HEK293 (cell line): Measurements from ENCODE around the gene AP2A1.

Source experiments
- CTCF ChIA-PET: fragments of 350-600 bp; formaldehyde crosslinking; extraction: SDS; loops from one replicate; lab custom pipeline; 2021; ENCODE audit warnings: antibody characterized with exemption; lab: Yijun Ruan, JAX
- POLR2A ChIA-PET: fragments of 300-600 bp; formaldehyde crosslinking; extraction: SDS; loops from one replicate; lab custom pipeline; 2020; ENCODE audit warnings: antibody characterized with exemption, inconsistent platforms; lab: Yijun Ruan, JAX
- H3K27ac ChIP-seq: fragments of 200-500 bp; sonication (Bioruptor generic); 2 replicates; pipeline ENCODE4 v1.5.1; 2014; ENCODE audit warnings: low read depth, low read length, control low read depth, inconsistent platforms; ENCODE audit errors: extremely low read depth
- H3K36me3 ChIP-seq, 2 experiments: fragments of 200-500 bp in 1 of 2; sonication (Bioruptor generic) in 1 of 2; 1 replicate in 1 of 2; 2 replicates in 1 of 2; pipeline ENCODE4 v1.5.1; 2014 to 2017; ENCODE audit warnings: inconsistent platforms in 2 of 2, low read length in 2 of 2; ENCODE audit not compliant: control insufficient read depth in 2 of 2, insufficient read depth in 1 of 2
- H3K4me1 ChIP-seq: fragments of 200-500 bp; sonication (Bioruptor generic); 2 replicates; pipeline ENCODE4 v1.5.1; 2014; ENCODE audit warnings: mild to moderate bottlenecking, low read length, inconsistent platforms; ENCODE audit not compliant: control insufficient read depth, insufficient read depth
- H3K4me3 ChIP-seq: 2 replicates; pipeline ENCODE4 v1.5.1; 2011; ENCODE audit warnings: low read depth, mild to moderate bottlenecking, control low read depth, low read length, moderate library complexity
- H3K9me3 ChIP-seq: fragments of 200-500 bp; sonication (Bioruptor generic); 2 replicates; pipeline ENCODE4 v1.5.1; 2014; ENCODE audit warnings: low read depth, low read length, inconsistent platforms; ENCODE audit not compliant: control insufficient read depth, insufficient read depth
- HOXC10 ChIP-seq: sonication (generic); formaldehyde crosslinking; IDR thresholded peaks from 2 replicates; pipeline ENCODE4 v1.8.1; 2023; ENCODE audit warnings: mild to moderate bottlenecking, missing genetic modification reagents
- INSM2 ChIP-seq: fragments of 450-650 bp; formaldehyde crosslinking; IDR thresholded peaks from 2 replicates; pipeline ENCODE4 v1.5.1; 2016; ENCODE audit warnings: missing biosample characterization, missing genetic modification characterization
- KLF8 ChIP-seq: fragments of 450-650 bp; formaldehyde crosslinking; IDR thresholded peaks from 2 replicates; pipeline ENCODE4 v1.5.1; 2016; ENCODE audit warnings: missing biosample characterization, missing genetic modification characterization
- KLF9 ChIP-seq: fragments of 450-650 bp; formaldehyde crosslinking; IDR thresholded peaks from 2 replicates; pipeline ENCODE4 v1.5.1; 2016; ENCODE audit warnings: missing biosample characterization, missing genetic modification characterization, low read depth
- SCRT1 ChIP-seq: fragments of 450-650 bp; formaldehyde crosslinking; IDR thresholded peaks from 2 replicates; pipeline ENCODE4 v1.5.1; 2016; ENCODE audit warnings: missing biosample characterization, missing genetic modification characterization, borderline replicate concordance
- ZBTB20 ChIP-seq: fragments of 450-650 bp; formaldehyde crosslinking; IDR thresholded peaks from 2 replicates; pipeline ENCODE4 v1.5.1; 2016; ENCODE audit warnings: missing biosample characterization, missing genetic modification characterization
- ZFP3 ChIP-seq: fragments of 450-650 bp; formaldehyde crosslinking; IDR thresholded peaks from 2 replicates; pipeline ENCODE4 v1.5.1; 2016; ENCODE audit warnings: low read depth, missing biosample characterization, missing genetic modification characterization
- ZNF114 ChIP-seq: fragments of 450-650 bp; formaldehyde crosslinking; IDR thresholded peaks from 2 replicates; pipeline ENCODE4 v1.5.0; 2017; ENCODE audit warnings: missing biosample characterization, missing genetic modification characterization
- ZNF132 ChIP-seq: fragments of 450-650 bp; formaldehyde crosslinking; IDR thresholded peaks from 2 replicates; pipeline ENCODE4 v1.5.1; 2017; ENCODE audit warnings: missing biosample characterization, missing genetic modification characterization, borderline replicate concordance
- ZNF140 ChIP-seq: fragments of 450-650 bp; formaldehyde crosslinking; IDR thresholded peaks from 2 replicates; pipeline ENCODE4 v1.5.1; 2016; ENCODE audit warnings: missing biosample characterization, missing genetic modification characterization
- ZNF16 ChIP-seq: fragments of 450-650 bp; formaldehyde crosslinking; IDR thresholded peaks from 2 replicates; pipeline ENCODE4 v1.5.1; 2016; ENCODE audit warnings: low read depth, missing biosample characterization, missing genetic modification characterization
- ZNF202 ChIP-seq: fragments of 450-650 bp; formaldehyde crosslinking; IDR thresholded peaks from 2 replicates; pipeline ENCODE4 v1.5.1; 2016; ENCODE audit warnings: missing biosample characterization, missing genetic modification characterization, borderline replicate concordance
- ZNF350 ChIP-seq: fragments of 450-650 bp; formaldehyde crosslinking; IDR thresholded peaks from 2 replicates; pipeline ENCODE4 v1.5.0; 2017; ENCODE audit warnings: missing biosample characterization, mild to moderate bottlenecking, missing genetic modification characterization
- ZNF366 ChIP-seq: fragments of 450-650 bp; formaldehyde crosslinking; conservative IDR thresholded peaks from 2 replicates; pipeline ENCODE4 v1.5.1; 2016; ENCODE audit warnings: missing biosample characterization, missing genetic modification characterization
- ZNF423 ChIP-seq: fragments of 450-650 bp; formaldehyde crosslinking; IDR thresholded peaks from 2 replicates; pipeline ENCODE4 v1.5.1; 2016; ENCODE audit warnings: missing biosample characterization, missing genetic modification characterization
- ZNF544 ChIP-seq: fragments of 450-650 bp; formaldehyde crosslinking; IDR thresholded peaks from 2 replicates; pipeline ENCODE4 v1.5.0; 2017; ENCODE audit warnings: missing biosample characterization, missing genetic modification characterization
- ZNF561 ChIP-seq: fragments of 450-650 bp; IDR thresholded peaks from 2 replicates; pipeline ENCODE4 v1.5.1; 2018; ENCODE audit warnings: missing biosample characterization, missing genetic modification characterization, borderline replicate concordance
- ZNF600 ChIP-seq: fragments of 450-650 bp; formaldehyde crosslinking; IDR thresholded peaks from 2 replicates; pipeline ENCODE4 v1.5.1; 2016; ENCODE audit warnings: missing biosample characterization, missing genetic modification characterization
- ZNF623 ChIP-seq: fragments of 450-650 bp; formaldehyde crosslinking; IDR thresholded peaks from 2 replicates; pipeline ENCODE4 v1.5.1; 2016; ENCODE audit warnings: missing biosample characterization, missing genetic modification characterization
- ZNF624 ChIP-seq: fragments of 450-650 bp; formaldehyde crosslinking; IDR thresholded peaks from 2 replicates; pipeline ENCODE4 v1.5.1; 2017; ENCODE audit warnings: missing biosample characterization, missing genetic modification characterization
- ZNF660 ChIP-seq: fragments of 450-650 bp; IDR thresholded peaks from 2 replicates; pipeline ENCODE4 v1.5.1; 2018; ENCODE audit warnings: missing biosample characterization, mild to moderate bottlenecking, missing genetic modification characterization
- ZNF704 ChIP-seq: fragments of 450-650 bp; formaldehyde crosslinking; IDR thresholded peaks from 2 replicates; pipeline ENCODE4 v1.5.1; 2016; ENCODE audit warnings: missing biosample characterization, missing genetic modification characterization
- ZNF776 ChIP-seq: fragments of 450-650 bp; formaldehyde crosslinking; IDR thresholded peaks from 2 replicates; pipeline ENCODE4 v1.5.0; 2017; ENCODE audit warnings: missing biosample characterization, missing genetic modification characterization, borderline replicate concordance
- ZNF785 ChIP-seq: fragments of 450-650 bp; formaldehyde crosslinking; IDR thresholded peaks from 2 replicates; pipeline ENCODE4 v1.5.1; 2016; ENCODE audit warnings: missing biosample characterization, missing genetic modification characterization
- ZSCAN30 ChIP-seq: fragments of 450-650 bp; IDR thresholded peaks from 2 replicates; pipeline ENCODE4 v1.5.1; 2018; ENCODE audit warnings: missing biosample characterization, mild to moderate bottlenecking, missing genetic modification characterization, moderate library complexity
- TF ChIP-seq, protein P1 (sequence below): fragments of 450-650 bp; formaldehyde crosslinking; IDR thresholded peaks from 2 replicates; pipeline ENCODE4; 2016; ENCODE audit warnings: missing biosample characterization, missing genetic modification characterization
- TF ChIP-seq, protein P2 (sequence below): fragments of 450-650 bp; formaldehyde crosslinking; IDR thresholded peaks from 2 replicates; pipeline ENCODE4 v1.5.1; 2016; ENCODE audit warnings: missing biosample characterization, missing genetic modification characterization, borderline replicate concordance

AP2A1 gene

DNA sequence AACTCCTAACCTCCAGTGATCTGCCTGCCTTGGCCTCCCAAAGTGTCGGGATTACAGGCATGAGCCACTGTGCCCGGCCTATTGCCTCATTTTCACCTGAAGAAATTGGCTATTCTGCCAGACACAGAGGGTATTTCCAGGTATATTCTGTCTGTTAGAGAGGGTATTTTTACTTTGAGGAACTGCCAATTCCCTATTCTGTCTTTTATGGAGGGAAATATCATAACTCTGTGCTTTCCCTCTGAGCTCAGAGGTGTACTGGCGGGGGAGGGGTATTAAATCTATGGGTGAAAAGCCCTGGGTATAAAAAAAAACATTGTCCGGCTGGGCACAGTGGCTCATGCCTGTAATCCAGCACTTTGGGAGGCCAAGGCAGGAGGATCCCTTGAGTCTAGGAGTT lies 28.5 kb upstream of the AP2A1 start:
- no peaks in the 10 kb centered on the region for H3K4me1 ChIP-seq
- no peak overlapping the region for H3K27ac ChIP-seq
- no peak for TF ChIP-seq ZNF623 (tag by site-specific recombination)
- TF ChIP-seq ZFP3 (tag by site-specific recombination) = no peak
- TF ChIP-seq ZNF561 (tag by site-specific recombination) = no peak
- no peak overlapping the region for H3K4me3 ChIP-seq
- H3K36me3 ChIP-seq = no peaks in the 10 kb centered on the region; a peak in 1 of 3 replicates
- H3K9me3 ChIP-seq = no peaks in the 10 kb centered on the region
- CTCF ChIA-PET = interaction anchor here (0.6 kb wide), 2 partner anchors 21 to 152 kb away, joined by 3 read pairs; no protein-coding TSS in a partner anchor
- POLR2A ChIA-PET = no interaction called here

DNA sequence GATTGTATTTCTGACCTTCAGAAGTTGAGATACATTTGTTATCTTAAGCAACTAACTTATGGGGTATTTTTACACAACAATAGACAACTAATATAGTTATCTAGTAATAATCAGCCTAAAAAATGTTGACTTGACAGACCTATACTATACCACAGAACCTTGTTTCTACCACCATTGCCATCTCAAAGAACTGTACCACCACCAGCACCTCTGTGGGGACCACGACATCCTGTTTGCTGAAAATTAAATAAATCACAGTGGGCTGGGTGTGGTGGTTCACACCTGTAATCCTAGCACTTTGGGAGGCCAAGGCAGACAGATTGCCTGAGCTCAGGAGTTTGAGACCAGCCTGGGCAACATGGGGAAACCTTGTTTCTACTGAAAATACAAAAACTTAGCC lies 27.7 kb upstream of the AP2A1 start:
- H3K4me3 ChIP-seq = no peak overlapping the region
- ChIA-PET POLR2A (no interaction called here), CTCF (no interaction called here)
- H3K4me1 ChIP-seq = no peaks in the 10 kb centered on the region
- no peaks in the 10 kb centered on the region; a peak in 1 of 3 replicates for H3K36me3 ChIP-seq
- no peaks in the 10 kb centered on the region for H3K9me3 ChIP-seq
- TF ChIP-seq ZNF660 (tag by site-specific recombination) = no peak
- TF ChIP-seq ZSCAN30 (tag by site-specific recombination) = no peak
- no peak for TF ChIP-seq ZNF623 (tag by site-specific recombination)
- TF ChIP-seq, protein P1, sequence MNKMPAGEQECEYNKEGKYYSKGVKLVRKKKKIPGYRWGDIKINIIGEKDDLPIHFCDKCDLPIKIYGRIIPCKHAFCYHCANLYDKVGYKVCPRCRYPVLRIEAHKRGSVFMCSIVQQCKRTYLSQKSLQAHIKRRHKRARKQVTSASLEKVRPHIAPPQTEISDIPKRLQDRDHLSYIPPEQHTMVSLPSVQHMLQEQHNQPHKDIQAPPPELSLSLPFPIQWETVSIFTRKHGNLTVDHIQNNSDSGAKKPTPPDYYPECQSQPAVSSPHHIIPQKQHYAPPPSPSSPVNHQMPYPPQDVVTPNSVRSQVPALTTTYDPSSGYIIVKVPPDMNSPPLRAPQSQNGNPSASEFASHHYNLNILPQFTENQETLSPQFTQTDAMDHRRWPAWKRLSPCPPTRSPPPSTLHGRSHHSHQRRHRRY (tag by site-specific recombination) = no peak
- no peak for TF ChIP-seq ZNF202 (tag by site-specific recombination)
- no peak for TF ChIP-seq KLF9 (tag by site-specific recombination)
- no peak for TF ChIP-seq ZNF423 (tag by site-specific recombination)
- TF ChIP-seq ZNF350 = no peak
- no peak for TF ChIP-seq ZNF366 (tag by site-specific recombination)
- no peak for TF ChIP-seq ZNF600
- TF ChIP-seq ZNF624 (tag by site-specific recombination) = no peak
- TF ChIP-seq ZBTB20 = no peak
- no peak for TF ChIP-seq ZNF704 (tag by site-specific recombination)
- TF ChIP-seq ZNF140 = no peak
- no peak for TF ChIP-seq ZNF132 (tag by site-specific recombination)
- no peak for TF ChIP-seq ZNF544 (tag by site-specific recombination)
- TF ChIP-seq ZNF785 (tag by site-specific recombination) = no peak
- no peak overlapping the region for H3K27ac ChIP-seq

DNA sequence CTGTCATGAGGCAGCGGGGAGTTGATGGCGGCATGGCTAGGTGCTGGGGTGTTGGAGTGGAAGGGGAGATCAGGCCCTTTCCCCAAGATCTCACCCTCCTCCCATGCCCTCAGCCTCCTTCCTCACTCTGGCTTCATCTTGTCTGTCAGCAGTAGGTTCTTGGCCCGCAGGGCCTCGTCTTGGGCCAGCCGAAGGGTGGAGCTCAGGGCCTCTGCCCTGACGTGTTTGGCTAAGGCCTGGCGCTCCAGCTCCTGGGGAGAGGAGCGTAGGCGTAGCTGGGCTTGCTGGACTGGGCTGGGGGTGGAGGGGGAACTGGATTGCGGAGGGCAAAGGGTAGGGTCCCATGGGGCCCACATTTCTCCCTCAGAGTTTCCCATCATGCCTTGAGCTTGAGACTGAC lies 26.9 kb upstream of the AP2A1 start:
- no peak overlapping the region for H3K4me3 ChIP-seq
- no peaks in the 10 kb centered on the region for H3K9me3 ChIP-seq
- no peaks in the 10 kb centered on the region; a peak in 1 of 3 replicates for H3K36me3 ChIP-seq
- no peak for TF ChIP-seq ZNF776
- TF ChIP-seq ZNF114 (tag by site-specific recombination) = no peak
- TF ChIP-seq HOXC10 = no peak
- TF ChIP-seq ZNF660 (tag by site-specific recombination) = no peak
- no peak for TF ChIP-seq SCRT1
- TF ChIP-seq INSM2 (tag by site-specific recombination) = no peak
- no peak for TF ChIP-seq ZNF16 (tag by site-specific recombination)
- TF ChIP-seq, protein P2, sequence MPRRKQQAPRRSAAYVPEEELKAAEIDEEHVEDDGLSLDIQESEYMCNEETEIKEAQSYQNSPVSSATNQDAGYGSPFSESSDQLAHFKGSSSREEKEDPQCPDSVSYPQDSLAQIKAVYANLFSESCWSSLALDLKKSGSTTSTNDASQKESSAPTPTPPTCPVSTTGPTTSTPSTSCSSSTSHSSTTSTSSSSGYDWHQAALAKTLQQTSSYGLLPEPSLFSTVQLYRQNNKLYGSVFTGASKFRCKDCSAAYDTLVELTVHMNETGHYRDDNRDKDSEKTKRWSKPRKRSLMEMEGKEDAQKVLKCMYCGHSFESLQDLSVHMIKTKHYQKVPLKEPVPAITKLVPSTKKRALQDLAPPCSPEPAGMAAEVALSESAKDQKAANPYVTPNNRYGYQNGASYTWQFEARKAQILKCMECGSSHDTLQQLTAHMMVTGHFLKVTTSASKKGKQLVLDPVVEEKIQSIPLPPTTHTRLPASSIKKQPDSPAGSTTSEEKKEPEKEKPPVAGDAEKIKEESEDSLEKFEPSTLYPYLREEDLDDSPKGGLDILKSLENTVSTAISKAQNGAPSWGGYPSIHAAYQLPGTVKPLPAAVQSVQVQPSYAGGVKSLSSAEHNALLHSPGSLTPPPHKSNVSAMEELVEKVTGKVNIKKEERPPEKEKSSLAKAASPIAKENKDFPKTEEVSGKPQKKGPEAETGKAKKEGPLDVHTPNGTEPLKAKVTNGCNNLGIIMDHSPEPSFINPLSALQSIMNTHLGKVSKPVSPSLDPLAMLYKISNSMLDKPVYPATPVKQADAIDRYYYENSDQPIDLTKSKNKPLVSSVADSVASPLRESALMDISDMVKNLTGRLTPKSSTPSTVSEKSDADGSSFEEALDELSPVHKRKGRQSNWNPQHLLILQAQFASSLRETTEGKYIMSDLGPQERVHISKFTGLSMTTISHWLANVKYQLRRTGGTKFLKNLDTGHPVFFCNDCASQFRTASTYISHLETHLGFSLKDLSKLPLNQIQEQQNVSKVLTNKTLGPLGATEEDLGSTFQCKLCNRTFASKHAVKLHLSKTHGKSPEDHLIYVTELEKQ (tag by site-specific recombination) = no peak
- no peak for TF ChIP-seq KLF8 (tag by site-specific recombination)
- no peak overlapping the region for H3K27ac ChIP-seq
- no peaks in the 10 kb centered on the region for H3K4me1 ChIP-seq
- CTCF ChIA-PET = interaction anchor here (1.2 kb wide), 1 partner anchor 23 kb away, joined by 3 read pairs; no protein-coding TSS in a partner anchor
- POLR2A ChIA-PET = no interaction called here
